CD4-positive, alpha-beta T cell treated with Interleukin-4 for 1 hour (primary cell): ENCODE data around the gene FCHO1.
"Not testable (repeated sequence)": the region's sequence is repeated elsewhere in the genome, so short reads cannot be mapped to it uniquely, and the experiment has no call there.

Experiments
- DNase-seq, 2 donors: peaks; one replicate each; pipeline ENCODE4 v3.0.0-alpha.2; 2020 to 2022

The FCHO1 gene

DNA sequence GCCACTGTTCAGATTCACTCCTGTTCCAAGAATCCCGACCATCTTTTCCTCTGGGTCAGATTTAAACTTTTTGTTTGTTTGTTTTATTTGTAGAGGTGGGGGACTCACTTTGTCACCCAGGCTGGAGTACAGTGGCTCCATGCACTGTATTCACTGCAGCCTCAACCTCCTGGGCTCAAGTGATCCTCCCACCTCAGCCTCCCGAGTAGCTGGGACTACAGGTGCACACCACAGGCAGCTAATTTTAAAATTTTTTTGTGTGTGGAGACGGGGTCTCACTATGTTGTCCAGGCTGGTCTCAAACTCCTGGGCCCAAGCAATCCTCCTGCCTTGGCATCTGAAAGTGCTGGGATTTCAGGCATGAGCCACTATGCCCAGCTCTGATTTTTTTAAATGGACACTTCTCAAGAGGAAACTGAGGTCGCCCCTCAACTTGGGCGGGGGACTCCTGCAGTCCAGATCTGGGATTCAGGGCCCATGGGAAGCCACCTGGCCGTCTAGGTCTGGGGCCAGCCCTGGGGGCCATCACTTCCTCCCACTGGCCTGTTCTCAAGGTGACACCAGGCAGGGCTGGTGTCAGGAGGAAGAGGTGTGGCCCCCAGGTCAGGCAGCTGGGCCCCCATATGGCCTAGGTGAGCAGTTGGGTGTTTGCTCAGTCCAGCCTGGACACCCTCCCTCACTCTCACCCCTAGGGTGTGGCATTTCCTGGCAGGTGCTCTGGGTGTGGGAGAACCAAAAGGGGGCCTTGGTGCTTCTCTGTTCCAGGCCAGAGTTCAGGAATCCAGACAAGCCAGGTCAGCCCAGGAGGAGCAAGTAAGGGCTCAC is 44.9 kb downstream of the FCHO1 start:
- no peak for DNase-seq

GRCh38 chr19:17796838-17797423 is 45.7 kb downstream of the FCHO1 start:
- DNase-seq, result no peak

DNA sequence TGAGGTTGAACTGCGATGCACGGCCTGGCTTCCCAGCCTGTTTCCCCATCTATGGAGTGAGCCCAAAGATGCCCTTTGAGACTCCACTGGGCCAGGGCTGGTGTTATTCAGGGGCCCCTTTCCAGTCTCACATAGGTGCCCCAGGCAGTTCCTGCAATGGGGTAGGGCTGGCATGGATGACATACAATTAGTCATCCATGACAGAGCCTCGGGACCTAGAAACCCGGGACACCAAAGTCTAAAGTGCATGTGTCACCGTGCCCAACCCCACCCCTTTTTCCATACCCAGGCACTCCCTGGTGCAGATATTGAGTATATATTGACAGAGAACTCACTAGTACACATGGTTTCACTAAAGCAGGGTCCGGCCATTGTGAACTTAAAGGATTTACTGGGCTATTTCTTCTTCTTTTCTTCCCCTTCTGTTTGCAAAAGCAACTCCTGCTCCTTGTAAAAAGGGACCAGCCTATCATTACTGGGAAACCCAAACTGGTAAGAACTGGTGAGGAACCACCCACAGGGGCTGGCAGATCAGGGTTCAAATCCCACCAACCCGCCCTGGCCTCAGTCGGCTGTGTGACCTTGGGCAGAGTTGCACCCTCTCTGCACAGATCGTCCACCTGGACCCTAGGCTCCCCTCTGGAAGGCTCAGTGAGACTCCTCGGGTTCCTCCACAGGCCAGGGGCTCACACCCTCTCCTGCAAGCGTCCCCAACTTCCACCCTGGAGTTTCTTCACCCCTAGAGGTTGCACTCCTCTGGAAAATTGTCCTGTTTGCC is 46.3 kb downstream of the FCHO1 start:
- no peak for DNase-seq

- DNase-seq, result not testable (repeated sequence)
Measured at GRCh38 chr19:17798599-17798998, 47.3 kb downstream of the FCHO1 start.

DNA sequence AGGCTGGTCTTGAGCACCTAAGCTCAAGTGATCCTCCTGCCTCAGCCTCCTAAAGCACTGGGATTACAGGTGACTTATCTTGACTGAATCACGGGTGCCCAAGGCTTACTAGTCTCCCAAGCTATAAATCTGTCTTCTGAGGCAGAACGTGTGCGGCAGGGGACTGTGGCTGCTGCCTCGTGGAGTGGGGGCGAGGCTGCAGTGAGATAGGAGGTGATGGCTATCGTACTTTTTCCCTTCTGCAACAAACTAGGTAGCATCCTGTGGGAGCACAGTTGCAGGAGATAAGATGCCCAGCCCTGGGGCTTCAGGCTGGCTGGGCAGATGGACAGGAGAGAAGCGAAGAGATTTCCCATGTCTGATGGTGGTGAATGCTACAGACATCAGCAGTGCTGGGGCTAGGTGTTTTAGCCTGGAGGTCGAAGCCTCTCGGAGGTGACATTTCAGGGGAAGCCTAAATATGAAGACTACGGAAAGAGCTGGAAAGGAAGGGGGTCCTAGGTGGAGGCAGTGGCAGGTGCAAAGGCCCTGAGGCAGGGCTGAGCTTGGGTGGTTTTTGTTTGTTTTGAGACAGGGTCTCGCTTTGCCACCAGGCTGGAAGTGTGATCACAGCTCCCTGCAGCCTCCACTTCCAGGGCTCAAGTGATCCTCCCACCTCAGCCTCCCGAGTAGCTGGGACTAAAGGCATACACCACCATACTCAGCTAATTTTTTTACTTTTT is 51.0 kb downstream of the FCHO1 start:
- no peak for DNase-seq

GRCh38 chr19:17803264-17803896 is 52.1 kb downstream of the FCHO1 start:
- DNase-seq, result peak; percentile 49 to 54

DNA sequence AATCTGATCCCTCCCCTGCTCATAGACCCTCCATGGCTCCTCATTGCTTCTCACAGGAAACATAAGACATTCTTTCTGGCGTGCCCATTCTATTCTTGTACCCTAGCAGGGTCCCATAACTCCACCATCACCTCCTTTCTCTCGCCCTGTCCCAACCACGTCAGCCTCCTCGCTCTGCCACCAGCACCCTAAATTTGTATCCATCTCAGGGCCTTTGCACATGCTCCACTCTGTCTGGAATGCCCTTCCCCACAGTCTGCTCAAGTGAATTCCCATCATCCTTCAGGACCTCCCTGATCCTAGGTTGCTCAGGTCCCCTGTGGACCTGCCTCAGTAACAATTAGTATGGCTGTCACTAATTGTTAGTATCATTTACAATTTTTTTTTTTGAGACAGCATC is 54.1 kb downstream of the FCHO1 start:
- DNase-seq, result no peak

DNA sequence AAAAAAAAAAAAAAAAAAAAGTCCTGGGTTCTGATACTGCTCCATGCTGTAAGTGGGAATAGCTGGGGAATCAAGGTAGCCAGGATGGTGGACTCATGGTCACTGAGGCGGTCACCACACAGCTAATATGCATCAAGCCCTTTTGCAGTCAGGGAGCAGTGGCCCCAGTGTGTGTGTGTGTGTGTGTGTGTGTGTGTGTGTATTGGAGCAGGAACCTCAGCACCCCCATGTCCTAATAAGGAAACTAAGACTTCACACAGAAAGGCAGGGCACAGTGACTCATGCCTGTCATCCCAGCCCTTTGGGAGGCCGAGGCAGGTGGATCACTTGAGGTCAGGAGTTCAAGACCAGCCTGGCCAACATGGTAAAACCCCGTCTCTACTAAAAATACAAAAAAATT is 55.7 kb downstream of the FCHO1 start:
- DNase-seq, result no peak

DNA sequence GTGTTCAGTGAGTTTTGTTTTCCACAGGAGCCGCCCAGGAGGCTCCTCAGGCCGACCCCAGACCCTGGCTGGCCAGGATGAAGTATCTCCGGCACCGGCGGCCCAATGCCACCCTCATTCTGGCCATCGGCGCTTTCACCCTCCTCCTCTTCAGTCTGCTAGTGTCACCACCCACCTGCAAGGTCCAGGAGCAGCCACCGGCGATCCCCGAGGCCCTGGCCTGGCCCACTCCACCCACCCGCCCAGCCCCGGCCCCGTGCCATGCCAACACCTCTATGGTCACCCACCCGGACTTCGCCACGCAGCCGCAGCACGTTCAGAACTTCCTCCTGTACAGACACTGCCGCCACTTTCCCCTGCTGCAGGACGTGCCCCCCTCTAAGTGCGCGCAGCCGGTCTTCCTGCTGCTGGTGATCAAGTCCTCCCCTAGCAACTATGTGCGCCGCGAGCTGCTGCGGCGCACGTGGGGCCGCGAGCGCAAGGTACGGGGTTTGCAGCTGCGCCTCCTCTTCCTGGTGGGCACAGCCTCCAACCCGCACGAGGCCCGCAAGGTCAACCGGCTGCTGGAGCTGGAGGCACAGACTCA is 56.5 kb downstream of the FCHO1 start:
- DNase-seq, result no peak

GRCh38 chr19:17811103-17811502 is 59.8 kb downstream of the FCHO1 start:
- no peak for DNase-seq

- no peak for DNase-seq
Measured at GRCh38 chr19:17811681-17812080, 60.4 kb downstream of the FCHO1 start.

- no peak for DNase-seq
Measured at GRCh38 chr19:17812099-17812498, 60.8 kb downstream of the FCHO1 start.

DNA sequence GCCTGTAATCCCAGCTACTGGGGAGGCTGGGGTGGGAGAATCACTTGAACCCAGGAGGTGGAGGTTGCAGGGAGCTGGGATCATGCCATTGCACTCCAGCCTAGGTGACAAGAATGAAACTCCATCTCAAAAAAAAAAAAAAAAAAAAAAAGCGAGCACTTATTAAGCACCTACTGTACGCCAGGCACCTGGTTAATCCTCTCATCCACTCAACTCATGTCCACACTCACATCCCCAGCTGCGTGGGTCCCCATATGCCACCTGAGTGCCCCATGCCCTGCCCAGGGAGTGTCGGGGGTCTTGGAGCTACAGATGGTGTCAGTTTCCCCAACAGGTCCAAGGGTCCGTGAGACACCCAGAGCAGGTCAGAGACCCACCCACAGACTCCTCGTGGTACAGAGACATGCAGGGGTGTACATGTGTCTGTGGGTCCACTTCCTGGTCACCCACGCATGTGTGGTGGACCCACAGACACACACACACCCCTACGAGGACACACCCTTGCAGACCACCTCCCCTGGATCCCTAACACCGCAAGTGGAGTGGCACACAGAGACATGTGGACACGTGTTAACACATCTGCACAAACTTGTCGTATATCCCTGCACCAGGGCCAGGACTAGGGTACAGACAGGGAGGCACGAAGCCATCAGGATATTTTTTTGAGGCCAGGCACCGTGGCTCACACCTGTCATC is 66.5 kb downstream of the FCHO1 start:
- DNase-seq, result no peak

GRCh38 chr19:17821190-17821589 is 69.9 kb downstream of the FCHO1 start, which contains the start of gene INSL3:
Gene INSL3, minus strand, starts transcription at chr19:17821519. Its CDS starts 13 bp downstream, at chr19:17821506.
- DNase-seq, result no peak

DNA sequence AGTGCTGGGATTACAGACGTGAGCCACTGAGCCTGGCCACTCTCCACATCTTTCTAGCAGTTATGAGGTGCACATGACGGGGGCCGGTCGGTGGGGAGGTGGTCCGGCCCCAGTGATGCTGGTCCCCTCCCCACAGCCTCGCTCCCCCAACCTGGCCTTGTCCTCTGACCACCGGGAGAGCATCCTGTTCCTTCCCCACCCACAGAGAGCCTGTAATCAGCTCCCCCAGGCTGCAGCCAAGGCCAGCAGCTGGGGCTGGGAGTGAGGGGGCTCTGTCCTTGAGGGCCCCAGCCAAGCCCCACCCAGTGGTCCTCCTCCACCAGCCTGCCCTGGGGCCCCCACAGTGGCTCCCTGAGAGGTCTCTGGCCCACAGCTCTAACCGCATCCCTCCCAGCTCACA is 73.1 kb downstream of the FCHO1 start:
- DNase-seq, result no peak

DNA sequence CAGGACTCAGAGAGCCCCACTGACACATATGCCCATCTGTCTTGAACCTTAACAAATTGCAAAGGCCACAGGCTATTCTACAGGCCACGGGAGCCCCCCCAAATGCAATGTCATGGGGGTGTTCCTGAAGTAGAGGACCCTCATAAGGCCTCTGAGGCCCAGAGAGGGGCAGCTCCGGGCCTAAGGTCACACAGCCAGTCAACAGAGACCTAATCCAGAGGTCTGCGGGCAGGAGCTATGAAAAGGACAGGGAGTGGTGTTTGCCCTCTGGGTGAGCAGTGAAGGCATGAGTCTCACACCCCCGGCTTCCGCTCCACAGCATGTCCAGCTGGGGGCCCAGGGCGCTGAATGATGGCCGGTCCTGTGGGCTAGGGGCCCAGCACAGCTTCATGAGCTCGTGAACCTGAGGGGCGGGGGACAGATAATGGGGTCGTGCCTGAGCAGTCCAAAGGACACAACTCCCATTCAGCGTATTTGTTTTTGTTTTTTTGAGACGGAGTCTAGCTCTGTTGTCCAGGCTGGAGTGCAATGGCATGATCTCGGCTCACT is 75.3 kb downstream of the FCHO1 start:
- no peak for DNase-seq

- no peak for DNase-seq
Measured at GRCh38 chr19:17829855-17830566, 78.7 kb downstream of the FCHO1 start.

DNA sequence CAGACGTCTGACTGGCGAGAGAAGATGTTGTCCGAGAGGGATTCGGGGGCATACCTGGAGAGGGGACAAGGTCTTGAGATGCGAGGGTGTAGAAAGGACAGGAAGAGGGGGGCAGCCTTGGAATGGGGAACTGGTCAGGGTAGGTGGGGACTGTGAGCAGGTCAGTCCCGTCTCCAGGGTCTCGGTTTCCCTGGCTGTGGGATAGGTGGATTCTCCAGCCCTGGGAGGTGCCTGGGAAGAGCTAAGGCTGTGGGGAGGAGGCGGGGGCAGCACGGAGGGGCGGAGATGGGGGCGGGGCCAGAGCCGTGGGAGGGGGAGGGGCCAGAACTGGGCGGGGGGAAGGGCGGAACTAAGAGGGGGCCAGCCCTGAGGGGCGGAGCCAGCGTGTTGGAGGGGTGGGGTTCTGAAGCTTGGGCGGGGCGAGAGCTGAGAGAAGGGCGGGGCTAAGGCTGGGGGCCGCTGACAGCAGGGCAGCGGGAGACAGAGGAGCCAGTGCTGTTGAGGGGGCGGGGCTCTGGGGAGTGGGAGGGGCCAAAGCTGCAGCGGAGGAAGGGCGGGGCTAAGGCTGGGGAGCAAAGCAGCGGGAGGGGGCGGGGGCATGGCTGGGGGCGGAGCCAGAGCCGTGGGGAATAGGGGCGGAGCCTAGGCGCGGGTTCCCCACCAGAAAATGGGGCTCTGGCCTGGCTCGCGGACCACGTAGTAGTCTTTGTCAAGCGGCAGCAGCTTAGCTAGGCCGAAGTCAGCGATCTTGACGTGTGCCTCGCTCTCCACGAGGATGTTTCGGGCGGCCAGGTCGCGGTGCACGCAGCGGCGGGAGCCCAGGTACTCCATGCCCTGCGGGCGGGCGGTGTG is 79.5 kb downstream of the FCHO1 start:
- peak; percentile 51 to 56 for DNase-seq

- no peak for DNase-seq
Measured at GRCh38 chr19:17831419-17831888, 80.2 kb downstream of the FCHO1 start.
